ENCODE results near the gene ARMC2. TPM values are rescaled to one million over a fixed set of nuclear protein-coding genes. Genes with fewer than 3 reads are reported as not detected.

The ARMC2 gene, protein sequence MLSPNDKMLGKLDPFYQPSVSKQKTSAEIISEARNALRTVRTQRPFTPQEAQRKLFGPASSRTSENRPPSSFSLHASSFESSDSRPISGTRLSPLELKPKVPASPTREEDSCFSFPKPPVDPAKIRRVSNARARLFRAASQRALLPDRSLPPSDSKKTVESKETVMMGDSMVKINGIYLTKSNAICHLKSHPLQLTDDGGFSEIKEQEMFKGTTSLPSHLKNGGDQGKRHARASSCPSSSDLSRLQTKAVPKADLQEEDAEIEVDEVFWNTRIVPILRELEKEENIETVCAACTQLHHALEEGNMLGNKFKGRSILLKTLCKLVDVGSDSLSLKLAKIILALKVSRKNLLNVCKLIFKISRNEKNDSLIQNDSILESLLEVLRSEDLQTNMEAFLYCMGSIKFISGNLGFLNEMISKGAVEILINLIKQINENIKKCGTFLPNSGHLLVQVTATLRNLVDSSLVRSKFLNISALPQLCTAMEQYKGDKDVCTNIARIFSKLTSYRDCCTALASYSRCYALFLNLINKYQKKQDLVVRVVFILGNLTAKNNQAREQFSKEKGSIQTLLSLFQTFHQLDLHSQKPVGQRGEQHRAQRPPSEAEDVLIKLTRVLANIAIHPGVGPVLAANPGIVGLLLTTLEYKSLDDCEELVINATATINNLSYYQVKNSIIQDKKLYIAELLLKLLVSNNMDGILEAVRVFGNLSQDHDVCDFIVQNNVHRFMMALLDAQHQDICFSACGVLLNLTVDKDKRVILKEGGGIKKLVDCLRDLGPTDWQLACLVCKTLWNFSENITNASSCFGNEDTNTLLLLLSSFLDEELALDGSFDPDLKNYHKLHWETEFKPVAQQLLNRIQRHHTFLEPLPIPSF
- total RNA-seq: 1.6 and 3.1 TPM in 2 replicates

DNA sequence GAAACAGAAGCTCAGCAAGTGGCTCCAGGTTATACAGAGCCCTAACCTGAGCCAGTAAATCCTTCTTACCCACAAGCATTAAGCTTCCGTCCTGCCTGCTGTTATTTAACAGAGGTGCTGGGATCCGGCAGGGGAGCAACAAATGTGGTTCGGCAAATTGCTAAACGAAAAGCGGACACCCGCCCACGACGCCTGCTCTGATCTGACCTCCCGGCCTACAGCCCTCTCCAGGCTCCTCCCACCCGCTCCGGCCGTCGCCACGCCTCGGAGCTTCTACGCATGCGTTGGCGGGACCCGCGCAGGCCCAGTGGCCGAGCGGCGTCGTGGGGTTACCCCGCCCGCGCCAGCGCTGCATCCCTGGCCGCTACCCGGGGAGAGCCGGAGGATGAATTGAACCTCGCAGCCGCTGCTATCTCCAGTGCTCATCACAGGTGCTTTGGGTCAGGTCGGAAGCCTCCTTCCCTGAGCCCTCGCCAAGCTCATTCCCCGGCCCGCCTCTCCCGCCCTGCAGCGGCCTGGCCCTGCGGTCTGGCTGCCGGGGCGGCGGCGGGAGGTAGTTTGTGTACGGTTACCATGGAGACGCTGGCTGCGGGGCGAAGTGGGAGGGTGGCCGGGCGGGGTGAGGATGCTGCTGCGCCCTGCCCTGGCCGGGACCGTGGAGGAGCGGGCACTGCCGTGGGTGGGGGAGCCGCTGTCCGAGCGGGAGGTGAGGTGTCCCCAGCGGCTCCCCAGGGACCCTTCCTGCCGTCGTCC lies at the start of gene ARMC2:
TSS of gene ARMC2 (plus strand) at position 307 of the 753 bp plus-strand sequence. CDS start 5,846 bp downstream, outside the sequence.

Small RNA genes lying within 50 kb of the gene (small RNA-seq; reads per million reads assigned to genes)
- gene AL445189.2: 0.17 reads per million
- not detected for gene Z95118.1

Other genes starting within 250 kb of the ARMC2 start
- gene SESN1, start 246.4 kb downstream of the ARMC2 start, total RNA-seq: 29.1 and 30.2 TPM in 2 replicates
- gene CEP57L1, start 247.1 kb downstream of the ARMC2 start, total RNA-seq: 13.9 and 19.2 TPM in 2 replicates